Ascending aorta (tissue), 2 donors: ENCODE results near the gene PAIP1. TPM values are rescaled to one million over a fixed set of nuclear protein-coding genes. Genes with fewer than 3 reads are reported as not detected.

Experiments
- DNase-seq, 2 donors: peaks; one replicate each; pipeline ENCODE4 v3.0.0-alpha.2; 2019; ENCODE audit warnings: low spot score in 2 of 2
- H3K27ac ChIP-seq, 2 donors: fragments of 200-600 bp; sonication (generic); one replicate each; pipeline ENCODE4 v1.5.1; 2016 to 2017; ENCODE audit warnings: mild to moderate bottlenecking in 1 of 2
- H3K27me3 ChIP-seq: fragments of 200-600 bp; sonication (generic); one replicate; pipeline ENCODE4 v1.5.1; 2017
- H3K36me3 ChIP-seq, 2 donors: fragments of 200-600 bp; sonication (generic); one replicate each; pipeline ENCODE4 v1.5.1; 2016
- H3K4me1 ChIP-seq, 2 donors: fragments of 200-600 bp; sonication (generic); one replicate each; pipeline ENCODE4 v1.5.1; 2016 to 2017; ENCODE audit warnings: mild to moderate bottlenecking in 1 of 2
- H3K4me3 ChIP-seq, 2 donors: fragments of 200-600 bp; sonication (generic); one replicate each; pipeline ENCODE4 v1.5.1; 2016 to 2017; ENCODE audit warnings: mild to moderate bottlenecking in 1 of 2
- H3K9me3 ChIP-seq, 2 donors: fragments of 200-600 bp; sonication (generic); one replicate each; pipeline ENCODE4 v1.5.1; 2016
- CTCF ChIP-seq, 3 experiments: fragments of 200-600 bp in 2 of 3; fragments of 450-650 bp in 1 of 3; sonication (generic) in 2 of 3; IDR thresholded peaks; one replicate each; pipeline ENCODE4 v1.5.1; 2016 to 2019; ENCODE audit warnings: antibody characterized with exemption in 3 of 3, mild to moderate bottlenecking in 1 of 3, moderate library complexity in 1 of 3
- intact Hi-C: fragments of 100-400 bp; cut with DNase I; formaldehyde crosslinking; loops from one replicate; pipeline ENCODE4 v1.15.1; 2023
- total RNA-seq: library from RNA; depleted of rRNA; stranded (reverse); fragments of >200 nt; gene quantifications from one replicate; pipeline ENCODE4 v1.1.0, GENCODE V29; 2016

The PAIP1 gene
- total RNA-seq, 1 donor from 2014 or later: 93.6 TPM

DNA sequence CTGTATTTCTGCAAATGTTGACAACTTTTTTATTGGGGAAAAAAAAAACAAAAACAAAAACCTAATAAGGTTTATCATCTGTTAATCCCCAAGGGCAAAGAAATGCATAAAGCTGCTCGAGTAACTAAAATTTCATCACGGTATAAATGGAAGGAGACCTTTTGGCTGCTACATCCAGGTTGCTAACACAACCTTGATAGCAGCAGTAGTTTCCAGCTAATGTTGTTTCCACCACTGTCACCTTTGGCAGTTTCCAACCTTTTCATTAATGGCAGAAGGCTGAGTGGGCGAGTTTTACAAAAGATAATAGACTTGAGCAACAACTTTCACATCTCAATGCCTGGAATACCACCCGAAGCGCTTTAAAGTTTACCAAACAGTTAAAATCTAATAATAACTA is 8.5 kb downstream of the PAIP1 start:
- peaks cover 28 to 49% of the 10 kb centered on the region in 2 donors for H3K36me3 ChIP-seq
- peaks cover 1 to 3% of the 10 kb centered on the region in 2 donors for H3K4me1 ChIP-seq
- H3K27me3 ChIP-seq: no peaks in the 10 kb centered on the region
- H3K9me3 ChIP-seq: no peaks in the 10 kb centered on the region
- H3K27ac ChIP-seq: no peak overlapping the region
- TF ChIP-seq CTCF (IDR thresholded peaks at IDR 0.05): no peak
- intact Hi-C loops: no loop called here
- DNase-seq: no peak
- H3K4me3 ChIP-seq: no peak overlapping the region

GRCh38 chr5:43547532-43547931 is 9.3 kb downstream of the PAIP1 start:
- Histone ChIP-seq H3K9me3 (no peaks in the 10 kb centered on the region), H3K27ac (no peak overlapping the region), H3K4me3 (no peak overlapping the region), H3K4me1 (peaks cover 0 to 3% of the 10 kb centered on the region in 2 donors), H3K27me3 (no peaks in the 10 kb centered on the region), H3K36me3 (peaks cover 33 to 53% of the 10 kb centered on the region in 2 donors)
- TF ChIP-seq CTCF (IDR thresholded peaks at IDR 0.05): no peak
- DNase-seq: no peak
- intact Hi-C loops: no loop called here

DNA sequence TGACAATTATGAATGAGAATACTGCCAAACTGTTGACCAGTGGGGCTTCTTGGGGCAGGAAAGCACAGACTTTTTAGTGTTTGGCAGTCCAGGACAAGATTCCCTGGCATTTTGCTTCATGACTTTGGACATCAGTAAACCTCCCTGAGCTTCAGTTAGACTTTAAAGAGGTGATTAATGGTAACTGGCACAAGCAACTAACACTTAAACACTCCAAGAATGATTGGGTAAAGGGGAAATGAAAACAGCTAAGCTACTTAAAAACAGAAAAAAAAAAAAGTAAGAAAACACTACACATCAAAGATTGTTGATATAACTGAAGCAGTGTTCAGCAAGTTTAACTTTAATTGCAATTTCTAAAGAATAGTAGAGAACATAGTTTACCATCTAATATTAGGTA is 13.4 kb downstream of the PAIP1 start:
- Histone ChIP-seq H3K27ac (no peak overlapping the region), H3K27me3 (no peaks in the 10 kb centered on the region), H3K9me3 (no peaks in the 10 kb centered on the region), H3K4me1 (no peaks in the 10 kb centered on the region), H3K4me3 (no peak overlapping the region), H3K36me3 (peaks cover 41 to 60% of the 10 kb centered on the region in 2 donors)
- DNase-seq: no peak
- TF ChIP-seq CTCF (IDR thresholded peaks at IDR 0.05): no peak
- intact Hi-C loops: no loop called here

DNA sequence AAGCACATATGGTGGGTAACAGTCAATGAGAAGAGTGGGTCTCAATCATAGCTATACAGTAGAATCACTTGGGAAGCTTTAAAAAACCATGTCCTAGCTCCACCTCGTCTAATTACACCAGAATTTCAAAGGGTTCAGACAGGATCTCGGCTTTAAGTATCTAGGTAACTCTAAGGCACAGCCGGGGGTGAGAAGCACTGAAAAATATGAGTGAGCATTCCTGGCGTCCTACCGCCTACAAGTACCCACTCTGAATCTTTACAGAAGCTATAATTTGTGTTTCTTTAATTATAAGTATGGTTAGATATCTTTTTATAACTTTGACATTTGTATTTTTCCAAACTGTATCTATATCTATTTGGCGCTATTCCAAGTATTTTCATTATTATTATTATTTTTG is 16.1 kb downstream of the PAIP1 start:
- no peaks in the 10 kb centered on the region for H3K27me3 ChIP-seq
- no peak overlapping the region for H3K27ac ChIP-seq
- H3K4me1 ChIP-seq: no peaks in the 10 kb centered on the region
- no peak for TF ChIP-seq CTCF (IDR thresholded peaks at IDR 0.05)
- intact Hi-C loops: no loop called here
- no peaks in the 10 kb centered on the region for H3K9me3 ChIP-seq
- H3K36me3 ChIP-seq: peaks cover 34 to 59% of the 10 kb centered on the region in 2 donors
- H3K4me3 ChIP-seq: no peak overlapping the region
- DNase-seq: no peak

DNA sequence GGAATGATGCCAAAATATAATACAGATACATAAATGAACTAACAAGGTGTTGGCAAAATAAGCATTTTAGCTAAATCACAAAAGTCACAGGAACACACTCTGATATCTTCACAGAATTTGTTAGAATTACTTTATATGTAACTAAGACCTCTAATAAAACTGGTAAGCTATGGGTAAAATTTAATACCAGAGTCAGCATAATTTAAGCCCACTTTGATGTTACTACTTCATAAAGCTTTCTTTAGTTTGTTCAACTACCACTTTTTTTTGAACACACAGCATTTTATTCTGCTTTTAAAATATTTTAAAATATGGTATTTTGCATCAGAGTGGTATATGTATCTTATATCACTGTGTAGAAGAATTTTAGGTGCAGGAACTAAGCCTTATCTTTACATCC is 19.9 kb downstream of the PAIP1 start:
- Histone ChIP-seq H3K4me1 (no peaks in the 10 kb centered on the region), H3K9me3 (no peaks in the 10 kb centered on the region), H3K36me3 (peaks cover 23 to 58% of the 10 kb centered on the region in 2 donors), H3K27me3 (no peaks in the 10 kb centered on the region), H3K27ac (no peak overlapping the region), H3K4me3 (no peak overlapping the region)
- DNase-seq: no peak
- no peak for TF ChIP-seq CTCF (IDR thresholded peaks at IDR 0.05)
- intact Hi-C loops: no loop called here

GRCh38 chr5:43533646-43534045 is 23.2 kb downstream of the PAIP1 start:
- H3K27me3 ChIP-seq: no peaks in the 10 kb centered on the region
- H3K36me3 ChIP-seq: peaks cover 34 to 78% of the 10 kb centered on the region in 2 donors
- no peaks in the 10 kb centered on the region for H3K9me3 ChIP-seq
- H3K27ac ChIP-seq: no peak overlapping the region
- no peak overlapping the region for H3K4me3 ChIP-seq
- no peaks in the 10 kb centered on the region for H3K4me1 ChIP-seq
- no peak for DNase-seq
- TF ChIP-seq CTCF (IDR thresholded peaks at IDR 0.05): no peak
- intact Hi-C loops: no loop called here
